Stimulated activated CD4-positive, alpha-beta T cell treated with anti-CD3 and anti-CD28 coated beads, Interleukin-1b, Interleukin-23, amount 100 ng/mL, for 48 hours (primary cell): Measurements from ENCODE around the gene LRRC42.

Experiments
- DNase-seq: peaks from one replicate; pipeline ENCODE4 v3.0.0-alpha.2; 2020

LRRC42 gene

GRCh38 chr1:53946252-53947171, at the start of gene LRRC42:
LRRC42 (plus strand) TSS chr1:53946350; CDS start chr1:53952000, 5,650 bp downstream.
- no peak for DNase-seq

- no peak for DNase-seq
Measured at GRCh38 chr1:53896635-53897229, 49.4 kb upstream of the LRRC42 start.

DNA sequence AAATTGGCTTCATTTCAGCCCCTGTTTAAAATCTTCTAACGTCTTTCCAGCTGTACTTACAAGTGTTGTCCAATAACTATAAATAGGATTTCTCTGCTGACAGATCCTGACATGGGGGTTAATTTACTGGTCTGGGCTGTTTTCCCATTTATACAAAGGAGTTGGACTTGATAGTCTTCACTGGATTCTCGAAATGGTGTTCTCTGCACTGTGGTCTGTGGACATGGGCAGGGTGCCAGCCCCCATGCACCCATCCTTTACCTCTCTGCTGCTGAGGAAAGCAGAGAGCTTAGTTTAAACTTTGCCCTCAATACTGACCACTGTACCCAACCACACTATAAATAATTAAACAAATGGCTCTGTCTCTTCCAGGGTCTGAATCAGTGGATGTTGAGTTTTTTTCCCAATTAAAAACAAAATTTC, 46.9 kb upstream of the LRRC42 start:
- DNase-seq = no peak

- DNase-seq = no peak
Measured at GRCh38 chr1:53899708-53900107, 46.4 kb upstream of the LRRC42 start.

DNA sequence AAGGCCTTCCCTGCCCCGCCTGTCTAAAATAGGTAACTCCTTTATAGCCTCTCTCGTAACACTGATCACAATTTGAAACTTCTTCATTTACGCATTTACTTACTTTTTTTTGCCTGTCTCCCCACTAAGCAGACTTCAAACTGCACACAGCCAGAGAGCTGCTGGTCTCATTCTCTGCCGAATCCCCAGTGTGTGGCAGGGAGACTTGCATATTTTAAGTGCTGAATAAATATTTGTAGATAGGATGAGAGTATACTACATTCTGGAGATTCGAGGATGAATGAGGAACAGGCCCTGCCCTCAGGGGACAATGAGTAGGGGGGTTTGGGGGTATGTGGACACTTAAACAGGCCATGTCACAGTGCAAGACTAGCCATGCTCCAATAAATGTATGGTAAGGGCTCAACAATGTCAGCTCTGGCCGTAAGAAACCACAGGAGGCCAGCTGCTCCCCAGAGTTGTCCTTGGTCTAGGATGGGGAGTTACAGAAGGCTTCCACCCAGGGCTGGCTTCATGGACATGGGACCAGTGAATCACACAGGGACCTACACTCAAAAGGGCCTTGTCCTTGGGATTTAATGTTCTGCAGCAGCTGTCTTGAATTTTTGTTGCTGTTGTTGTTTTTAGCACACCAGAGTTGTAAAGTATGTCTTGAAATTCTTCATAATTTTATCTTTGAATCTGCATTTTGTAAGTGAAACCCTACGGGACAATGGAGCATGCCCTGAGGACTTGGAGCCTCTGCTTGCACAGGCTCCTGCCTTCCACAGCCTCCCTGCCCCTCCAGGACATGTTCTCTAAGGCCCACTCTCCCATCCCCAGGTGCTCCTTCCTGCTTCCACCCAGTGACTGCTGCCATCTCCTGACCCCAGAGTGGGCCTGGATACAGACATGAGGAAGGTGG, 43.7 kb upstream of the LRRC42 start:
- no peak for DNase-seq

DNA sequence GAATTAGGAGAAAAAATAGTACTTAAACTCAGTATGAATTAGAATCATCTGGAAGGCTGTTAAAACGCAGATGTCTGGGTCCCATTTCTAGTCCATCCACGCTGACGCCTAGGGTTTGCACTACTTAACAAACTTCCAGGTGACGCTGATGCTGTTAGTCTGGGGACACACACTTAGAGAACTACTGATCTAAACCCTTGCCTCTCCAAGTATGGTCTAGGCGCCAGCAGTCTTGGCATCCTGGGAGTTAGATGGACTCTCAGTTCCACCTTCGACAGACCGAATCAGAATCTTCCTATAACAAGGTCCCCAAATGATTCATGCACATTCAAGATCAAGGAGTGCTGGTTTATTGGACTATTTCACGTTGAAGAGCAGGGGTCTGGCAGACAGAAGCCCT, 40.6 kb upstream of the LRRC42 start:
- no peak for DNase-seq

DNA sequence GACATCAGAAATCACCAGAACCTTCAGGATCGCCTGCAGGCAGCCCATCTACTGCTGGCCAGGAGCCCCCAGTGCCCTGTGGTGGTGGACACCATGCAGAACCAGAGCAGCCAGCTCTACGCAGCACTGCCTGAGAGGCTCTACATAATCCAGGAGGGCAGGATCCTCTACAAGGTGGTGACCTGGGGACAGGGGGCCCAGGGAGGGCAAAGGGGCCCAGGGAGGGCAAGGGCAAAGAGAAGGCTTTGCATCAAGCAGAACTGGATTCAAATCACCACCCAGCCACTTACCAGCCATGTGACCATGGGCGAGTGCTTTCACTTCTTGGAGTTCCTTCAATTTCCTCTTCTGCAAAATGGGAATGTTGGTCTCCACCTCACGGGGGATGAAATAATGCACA, 40.0 kb upstream of the LRRC42 start:
- no peak for DNase-seq

DNA sequence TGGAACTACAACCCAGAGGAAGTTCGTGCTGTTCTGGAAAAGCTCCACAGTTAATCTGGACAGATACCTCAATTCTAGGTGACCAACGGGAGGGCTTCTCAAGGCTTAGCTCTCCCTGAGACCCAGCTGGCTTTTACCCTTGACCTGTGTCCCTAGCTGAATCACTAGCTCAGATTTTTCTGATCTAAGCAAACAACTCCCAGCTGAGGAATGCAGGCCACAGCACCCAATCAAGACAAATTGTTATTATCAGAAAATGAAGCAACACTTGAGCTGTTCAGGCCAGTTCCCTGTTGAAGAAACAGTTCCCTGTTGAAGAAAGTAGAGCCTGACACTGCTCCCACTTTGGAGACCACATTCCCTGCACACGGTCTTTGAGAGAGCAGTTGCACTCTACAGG, 36.2 kb upstream of the LRRC42 start:
- DNase-seq = no peak

GRCh38 chr1:53911442-53911841, 34.7 kb upstream of the LRRC42 start:
- DNase-seq = no peak

- DNase-seq = no peak
Measured at GRCh38 chr1:53913352-53914033, 32.7 kb upstream of the LRRC42 start.

GRCh38 chr1:53918343-53918742, 27.8 kb upstream of the LRRC42 start:
- no peak for DNase-seq

DNA sequence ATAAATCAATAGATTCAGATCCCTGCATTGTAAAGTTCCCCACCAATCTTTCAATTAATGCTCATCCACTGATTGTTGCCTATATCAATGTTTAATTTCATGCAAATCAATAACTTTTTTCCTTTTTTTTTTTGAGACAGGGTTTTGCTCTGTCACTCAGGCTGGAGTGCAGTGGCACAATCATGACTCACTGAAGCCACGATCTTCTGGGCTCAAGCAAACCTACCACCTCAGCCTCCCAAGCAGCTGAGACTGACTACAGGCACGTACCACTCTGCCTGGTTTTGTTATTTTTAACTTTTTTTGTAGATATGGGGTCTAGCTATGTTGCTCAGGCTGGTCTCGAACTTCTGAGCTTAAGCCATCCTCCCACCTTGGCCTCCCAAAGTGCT, 26.5 kb upstream of the LRRC42 start:
- no peak for DNase-seq

DNA sequence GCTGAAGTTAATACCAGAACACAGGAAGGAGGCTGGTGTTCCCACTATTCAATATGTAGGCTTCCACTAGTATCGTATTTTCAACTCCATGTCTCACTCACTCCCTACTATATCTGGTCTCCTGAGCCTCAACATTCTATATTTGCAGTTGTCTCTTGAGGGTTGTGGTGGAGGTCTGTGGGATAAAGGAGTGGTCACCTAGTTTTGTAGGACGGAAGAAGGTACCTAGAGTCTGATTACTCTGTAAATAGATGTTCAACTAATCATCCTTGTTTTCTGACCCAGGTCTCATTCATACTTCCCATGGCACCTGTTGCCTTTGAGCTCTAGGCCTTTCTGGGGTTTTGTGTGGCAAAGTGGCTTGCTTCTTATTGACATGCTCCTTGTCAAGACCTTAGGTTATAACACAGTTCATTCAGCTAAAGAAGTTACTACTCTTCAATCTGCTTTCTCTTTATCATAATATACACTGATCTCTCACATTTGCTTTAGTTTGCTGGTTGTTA, 18.7 kb upstream of the LRRC42 start:
- no peak for DNase-seq

DNA sequence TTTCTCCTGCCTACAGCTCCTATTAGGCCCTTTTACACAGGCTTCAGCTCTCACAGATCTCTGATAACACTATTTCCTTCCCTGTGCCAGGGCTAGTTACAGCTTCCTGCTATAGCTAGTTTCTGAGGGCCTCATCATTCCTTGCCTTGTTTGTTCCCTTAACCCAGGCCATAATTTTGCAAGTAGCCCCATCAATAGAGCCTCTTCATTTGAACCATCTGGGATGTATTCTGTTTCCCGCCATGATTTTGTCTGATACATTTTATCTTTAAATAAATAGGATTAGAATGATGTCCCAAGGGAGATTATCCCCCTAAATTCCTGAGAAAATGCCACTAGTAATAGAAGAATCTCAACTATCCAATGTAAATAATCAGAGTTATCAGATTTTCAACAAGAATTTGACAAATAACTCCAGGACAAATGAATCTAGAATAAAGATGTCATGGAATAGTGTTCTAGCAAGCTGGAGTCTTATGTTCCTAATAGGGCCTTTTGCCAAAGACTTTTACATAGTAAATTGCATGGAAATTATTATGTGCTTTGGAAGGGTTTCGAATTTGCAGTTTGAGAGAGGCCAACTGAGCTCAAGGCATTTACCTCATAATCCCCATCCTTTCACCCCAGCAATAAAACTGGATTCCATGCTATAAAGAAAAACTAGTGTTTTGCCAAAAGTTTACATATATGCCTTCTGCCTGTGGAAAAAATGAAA, 16.7 kb upstream of the LRRC42 start:
- no peak for DNase-seq

DNA sequence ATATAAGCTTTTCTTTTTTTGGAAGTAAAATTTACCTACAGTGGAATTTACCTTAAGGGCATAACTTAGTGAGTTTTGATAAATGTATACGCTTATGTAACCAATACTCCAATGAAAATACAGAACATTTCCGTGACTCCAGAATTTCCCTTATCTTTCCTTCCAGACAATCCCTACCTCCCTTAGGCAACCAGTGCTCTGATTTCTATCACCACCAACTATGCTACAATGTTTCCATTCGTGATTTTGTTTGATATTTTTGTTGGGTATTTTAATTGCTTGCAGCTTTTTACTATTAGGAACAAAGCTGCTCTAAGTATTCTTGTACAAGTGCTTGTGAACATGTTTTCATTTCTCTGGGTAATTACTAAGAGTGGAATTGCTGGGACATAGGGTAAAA, 15.2 kb upstream of the LRRC42 start:
- DNase-seq = no peak

GRCh38 chr1:53931523-53931922, 14.6 kb upstream of the LRRC42 start:
- no peak for DNase-seq

DNA sequence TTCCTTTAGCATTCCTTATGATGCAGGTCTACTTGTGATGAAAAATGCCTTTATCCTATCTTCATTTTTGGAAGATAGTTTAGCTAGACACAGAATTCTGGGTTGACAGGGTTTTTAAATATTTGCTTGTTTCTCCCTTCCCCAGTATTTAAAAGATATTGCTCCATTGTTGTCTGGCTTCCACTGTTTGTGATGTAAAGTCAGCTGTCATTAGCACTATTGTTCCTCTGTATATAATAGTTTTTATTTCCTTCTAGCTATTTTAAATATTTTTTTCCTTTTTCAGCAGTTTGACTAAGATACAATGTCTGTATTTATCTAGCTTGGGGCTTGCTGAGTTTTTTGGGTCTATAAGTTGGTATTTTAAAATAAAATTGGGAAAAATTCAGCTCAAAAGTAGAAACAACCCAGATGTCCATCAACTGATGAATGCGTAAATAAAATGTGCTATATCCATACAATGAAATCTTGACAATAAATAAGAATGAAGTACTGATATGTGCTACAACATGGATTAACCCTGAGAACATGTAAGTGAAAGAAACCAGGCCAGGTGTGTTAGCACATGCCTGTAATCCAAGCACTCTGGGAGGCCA, 11.9 kb upstream of the LRRC42 start:
- no peak for DNase-seq

DNA sequence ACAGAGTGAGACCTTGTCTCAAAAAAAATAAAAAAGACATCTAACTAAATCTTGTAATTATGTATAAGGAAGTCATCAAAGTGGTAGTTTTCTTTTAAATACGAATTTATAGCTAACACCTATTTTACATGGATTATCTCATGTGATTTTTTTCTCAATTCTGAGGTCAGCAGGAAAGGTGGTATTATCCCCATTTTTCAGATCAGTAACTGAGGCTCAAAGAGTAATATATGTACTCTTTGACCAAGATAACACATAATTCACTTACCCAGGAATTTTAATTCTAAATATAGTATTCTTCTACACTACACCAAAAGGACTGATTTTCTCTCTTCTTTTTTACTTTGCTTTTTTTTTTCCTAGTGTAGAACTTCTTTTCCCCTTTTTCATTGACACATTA, 9.7 kb upstream of the LRRC42 start:
- no peak for DNase-seq

DNA sequence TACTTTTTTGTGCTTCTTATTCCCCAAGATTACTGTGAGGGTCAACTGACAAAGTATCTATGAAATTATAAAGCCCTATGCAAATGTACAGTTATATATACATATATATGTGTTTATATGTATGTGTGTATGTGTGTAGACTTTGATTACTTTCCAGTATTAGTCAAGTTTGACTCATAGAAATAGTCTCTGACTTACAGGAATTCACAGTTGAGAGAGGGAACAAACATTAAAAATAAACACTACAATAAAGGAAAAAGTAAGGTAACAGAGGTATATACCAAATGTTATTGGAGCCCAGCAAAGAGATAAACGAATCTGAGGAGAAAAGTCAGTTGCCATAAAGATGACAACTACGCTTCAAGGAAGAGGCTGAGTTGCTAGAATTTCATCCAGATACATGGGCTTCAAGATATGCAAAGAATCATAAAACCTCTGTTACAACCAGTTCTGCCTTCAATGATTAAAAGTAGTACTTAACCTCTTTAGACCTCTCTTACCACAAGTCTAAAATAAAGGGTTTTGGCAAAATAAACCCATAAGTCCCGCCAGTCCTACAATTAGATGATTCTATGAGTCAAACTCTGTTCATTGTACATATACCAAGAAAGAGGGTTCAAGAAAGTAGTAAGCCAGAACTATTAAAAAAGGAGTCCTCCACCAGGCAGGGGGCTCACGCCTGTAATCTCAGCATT, 7.9 kb upstream of the LRRC42 start:
- no peak for DNase-seq

DNA sequence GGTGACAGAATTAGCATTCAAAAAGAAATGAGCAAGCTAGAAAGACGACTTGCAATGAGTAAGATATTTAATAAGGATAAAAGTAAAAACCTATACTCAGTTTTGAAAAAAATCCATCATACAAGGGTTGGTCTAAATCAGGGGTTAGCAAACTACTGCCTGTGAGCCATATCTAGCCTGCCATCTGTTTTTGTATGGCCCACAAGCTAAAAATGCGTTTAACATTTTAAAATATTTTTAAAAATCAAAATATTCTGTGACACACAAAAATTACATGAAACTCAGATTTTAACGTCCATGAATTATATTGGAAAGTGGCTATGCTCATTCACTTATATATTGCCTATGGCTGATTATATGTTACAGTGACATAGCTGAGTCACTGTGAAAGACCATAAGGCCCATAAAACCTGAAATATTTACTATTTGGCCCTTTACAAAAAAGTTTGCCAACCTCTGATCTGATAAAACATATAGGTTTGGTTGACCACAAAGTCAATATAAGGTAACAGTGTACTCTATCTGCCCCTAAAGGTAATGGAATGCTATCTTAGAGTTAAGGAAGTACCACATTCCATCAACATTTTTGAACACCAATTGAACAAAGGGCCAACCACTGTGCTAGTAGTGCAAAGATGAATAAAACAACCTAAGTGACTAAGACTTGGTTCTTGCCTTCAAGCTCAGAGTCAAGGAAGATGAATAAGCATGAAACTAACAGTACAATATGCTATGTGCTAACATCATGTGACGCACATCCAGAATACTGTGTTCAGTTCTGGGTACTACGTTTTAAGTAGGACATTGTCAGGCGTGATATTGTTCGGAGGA, 3.8 kb upstream of the LRRC42 start:
- DNase-seq = no peak
